A549 (cell line): ENCODE data around the gene RACGAP1.

Source experiments
- CTCF ChIP-seq: fragments of >200 bp; sonication (Bioruptor Twin); formaldehyde crosslinking; IDR thresholded peaks from 3 replicates; pipeline ENCODE4 v1.5.1; 2016
- E2F6 ChIP-seq: IDR thresholded peaks from 2 replicates; pipeline ENCODE4 v1.6.1; 2012; ENCODE audit warnings: low read depth, borderline replicate concordance
- ESRRA ChIP-seq: fragments of 150-350 bp; IDR thresholded peaks from 2 replicates; pipeline ENCODE4 v1.6.1; 2014; ENCODE audit warnings: mild to moderate bottlenecking, low read length, borderline replicate concordance
- FOSL2 ChIP-seq, 2 experiments: fragments of 450-650 bp in 1 of 2; fragments of >200 bp in 1 of 2; sonication (Bioruptor Twin) in 1 of 2; formaldehyde crosslinking; IDR thresholded peaks; 2 replicates each; pipeline versions ENCODE4 v1.5.0 to v1.6.1; 2016 to 2020; ENCODE audit warnings: mild to moderate bottlenecking in 1 of 2, moderate library complexity in 1 of 2
- KDM5A ChIP-seq: fragments of 200-600 bp; sonication (generic); IDR thresholded peaks from 2 replicates; pipeline ENCODE4 v1.6.1; 2016; ENCODE audit warnings: antibody characterized with exemption, mild to moderate bottlenecking
- MAX ChIP-seq: IDR thresholded peaks from 2 replicates; pipeline ENCODE4 v1.6.1; 2012
- PHF8 ChIP-seq: fragments of 200-600 bp; sonication (generic); IDR thresholded peaks from 2 replicates; pipeline ENCODE4 v1.6.1; 2016; ENCODE audit warnings: low read depth, mild to moderate bottlenecking, antibody characterized with exemption, moderate library complexity, borderline replicate concordance
- SMC3 ChIP-seq: fragments of >200 bp; sonication (Bioruptor Twin); formaldehyde crosslinking; IDR thresholded peaks from 3 replicates; pipeline ENCODE4 v1.6.1; 2018; ENCODE audit warnings: inconsistent platforms
- USF2 ChIP-seq: fragments of 450-650 bp; IDR thresholded peaks from 2 replicates; pipeline ENCODE4 v1.6.1; 2014; ENCODE audit warnings: antibody characterized with exemption

GRCh38 chr12:50024227-50024626 is 1.1 kb downstream of the RACGAP1 start:
- no peak for TF ChIP-seq E2F6
- no peak for TF ChIP-seq ESRRA
- TF ChIP-seq FOSL2 (IDR thresholded peaks at IDR 0.05) = no peak
- TF ChIP-seq FOSL2 (CRISPR knock-in tag; IDR thresholded peaks at IDR 0.05) = no peak
- no peak for TF ChIP-seq USF2
- no peak for TF ChIP-seq PHF8
- no peak for TF ChIP-seq CTCF
- no peak for TF ChIP-seq MAX
- TF ChIP-seq KDM5A = no peak
- no peak for TF ChIP-seq SMC3
